ENCODE results near the gene MSRB3.

The MSRB3 gene

DNA sequence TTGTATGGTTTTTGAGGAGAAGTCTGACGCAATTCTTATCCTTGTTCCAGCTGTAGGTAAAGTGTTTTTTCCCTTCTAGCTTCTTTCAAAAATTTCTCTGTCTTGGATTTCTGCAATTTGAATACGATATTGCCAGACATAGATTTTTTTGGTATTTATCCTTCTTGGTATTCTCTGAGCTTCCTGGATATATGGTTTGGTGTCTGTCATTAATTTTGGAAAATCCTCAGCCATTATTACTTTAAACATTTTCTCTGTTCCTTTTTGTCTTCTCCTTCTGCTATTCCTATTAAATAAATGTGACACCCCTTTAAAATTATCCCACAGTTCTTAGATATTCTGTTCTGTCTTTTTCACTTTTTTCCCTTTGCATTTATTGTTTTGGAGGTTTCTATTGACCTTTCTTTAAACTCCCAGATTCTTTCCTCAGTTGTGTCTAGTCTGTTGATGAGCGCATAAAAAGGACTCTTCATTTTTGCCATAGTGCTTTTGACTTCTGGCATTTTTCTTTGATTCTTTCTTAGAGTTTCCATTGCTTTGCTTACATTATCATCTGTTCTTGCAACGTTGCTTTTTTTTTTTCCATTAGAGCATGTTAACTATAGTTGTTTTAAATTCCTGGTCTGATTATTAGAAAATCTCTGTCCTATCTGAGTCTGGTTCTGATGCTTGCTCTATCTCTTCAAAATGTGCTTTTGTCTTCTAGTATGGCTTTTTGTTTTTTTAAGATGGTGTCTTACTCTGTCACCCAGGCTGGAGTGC lies 129.1 kb downstream of the MSRB3 start:
- H3K36me3 ChIP-seq (ENCODE audit: control insufficient read depth in 1 of 2, insufficient read depth in 2 of 2, low read length in 2 of 2), result no peaks in the 10 kb centered on the region
- H3K27me3 ChIP-seq (ENCODE audit: low read depth, low read length), result no peaks in the 10 kb centered on the region
- peaks cover 0 to 2% of the 10 kb centered on the region in 2 donors for H3K9me3 ChIP-seq (ENCODE audit: control insufficient read depth in 1 of 2, low read length in 2 of 2)
- peaks cover 0 to 5% of the 10 kb centered on the region in 2 donors for H3K4me1 ChIP-seq (ENCODE audit: control insufficient read depth in 1 of 2, insufficient read depth in 2 of 2, low read length in 2 of 2)
- H3K27ac ChIP-seq (ENCODE audit: low read length), result no peak overlapping the region
- no peak overlapping the region for H3K4me3 ChIP-seq (ENCODE audit: low read depth in 1 of 2, low read length in 2 of 2)

DNA sequence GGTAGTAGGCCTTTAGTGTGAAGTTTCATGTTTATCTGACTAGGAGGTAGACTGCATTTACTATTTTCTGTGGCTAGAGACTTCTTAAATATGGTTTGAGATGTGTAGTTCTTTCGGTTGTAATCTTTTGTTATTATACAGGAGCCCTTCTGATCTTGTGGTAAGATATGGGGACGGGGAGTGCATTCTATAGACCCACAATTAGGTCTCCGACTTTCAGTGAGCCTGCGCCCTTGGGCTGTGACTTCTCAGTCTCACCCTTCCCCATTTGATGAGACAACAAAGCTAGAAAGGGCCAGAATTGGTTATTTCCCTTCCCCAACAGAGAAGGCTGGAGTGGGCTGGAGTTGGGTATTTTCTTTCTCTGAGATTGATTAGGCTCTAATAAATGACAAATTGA lies 130.0 kb downstream of the MSRB3 start:
- Histone ChIP-seq H3K27ac (ENCODE audit: low read length) (no peak overlapping the region), H3K4me3 (ENCODE audit: low read depth in 1 of 2, low read length in 2 of 2) (no peak overlapping the region), H3K4me1 (ENCODE audit: control insufficient read depth in 1 of 2, insufficient read depth in 2 of 2, low read length in 2 of 2) (peaks cover 0 to 5% of the 10 kb centered on the region in 2 donors), H3K36me3 (ENCODE audit: control insufficient read depth in 1 of 2, insufficient read depth in 2 of 2, low read length in 2 of 2) (no peaks in the 10 kb centered on the region), H3K27me3 (ENCODE audit: low read depth, low read length) (no peaks in the 10 kb centered on the region), H3K9me3 (ENCODE audit: control insufficient read depth in 1 of 2, low read length in 2 of 2) (no peaks in the 10 kb centered on the region)

DNA sequence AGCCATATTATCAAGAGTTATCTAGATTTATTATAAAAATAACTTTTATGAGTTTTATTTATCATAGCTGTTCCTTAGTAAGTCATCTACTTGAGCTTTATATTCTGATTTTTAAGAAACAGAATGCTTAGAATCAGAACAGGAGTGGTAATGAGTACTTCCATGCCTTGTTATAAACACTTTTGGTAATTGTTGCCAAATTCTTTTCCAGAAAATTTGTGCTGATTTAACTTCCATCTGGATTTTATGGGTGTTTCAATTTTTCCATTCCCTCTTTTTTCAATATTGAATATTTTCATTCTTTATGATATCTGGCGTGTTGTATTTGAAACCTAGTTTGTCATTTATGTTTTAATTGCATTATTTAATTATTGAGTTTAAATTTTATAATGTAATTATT lies 131.2 kb downstream of the MSRB3 start:
- Histone ChIP-seq H3K4me3 (ENCODE audit: low read depth in 1 of 2, low read length in 2 of 2) (no peak overlapping the region), H3K27me3 (ENCODE audit: low read depth, low read length) (no peaks in the 10 kb centered on the region), H3K4me1 (ENCODE audit: control insufficient read depth in 1 of 2, insufficient read depth in 2 of 2, low read length in 2 of 2) (peaks cover 0 to 5% of the 10 kb centered on the region in 2 donors), H3K36me3 (ENCODE audit: control insufficient read depth in 1 of 2, insufficient read depth in 2 of 2, low read length in 2 of 2) (no peaks in the 10 kb centered on the region), H3K9me3 (ENCODE audit: control insufficient read depth in 1 of 2, low read length in 2 of 2) (no peaks in the 10 kb centered on the region), H3K27ac (ENCODE audit: low read length) (no peak overlapping the region)

DNA sequence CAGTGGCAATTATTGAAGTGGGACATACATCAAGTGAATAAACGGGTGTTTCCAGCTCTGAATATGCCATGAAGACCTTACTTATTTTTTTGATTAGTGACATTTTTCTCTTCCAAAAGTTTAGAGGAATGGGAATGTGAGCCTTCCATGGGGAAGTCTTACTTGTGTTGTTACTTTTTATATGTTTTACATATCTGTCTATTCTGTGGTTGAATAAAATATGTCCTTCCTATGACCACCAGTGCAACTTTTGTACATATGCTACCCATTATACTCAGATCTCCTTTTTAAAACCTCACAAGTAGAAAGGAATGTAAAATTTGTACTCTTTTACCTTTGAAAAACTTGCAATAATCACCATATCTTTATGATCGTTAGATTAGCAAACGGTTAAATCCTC lies 132.7 kb downstream of the MSRB3 start:
- peaks cover 0 to 5% of the 10 kb centered on the region in 2 donors for H3K4me1 ChIP-seq (ENCODE audit: control insufficient read depth in 1 of 2, insufficient read depth in 2 of 2, low read length in 2 of 2)
- H3K4me3 ChIP-seq (ENCODE audit: low read depth in 1 of 2, low read length in 2 of 2), result no peak overlapping the region
- no peaks in the 10 kb centered on the region for H3K27me3 ChIP-seq (ENCODE audit: low read depth, low read length)
- H3K36me3 ChIP-seq (ENCODE audit: control insufficient read depth in 1 of 2, insufficient read depth in 2 of 2, low read length in 2 of 2), result no peaks in the 10 kb centered on the region
- no peak overlapping the region for H3K27ac ChIP-seq (ENCODE audit: low read length)
- no peaks in the 10 kb centered on the region for H3K9me3 ChIP-seq (ENCODE audit: control insufficient read depth in 1 of 2, low read length in 2 of 2)

DNA sequence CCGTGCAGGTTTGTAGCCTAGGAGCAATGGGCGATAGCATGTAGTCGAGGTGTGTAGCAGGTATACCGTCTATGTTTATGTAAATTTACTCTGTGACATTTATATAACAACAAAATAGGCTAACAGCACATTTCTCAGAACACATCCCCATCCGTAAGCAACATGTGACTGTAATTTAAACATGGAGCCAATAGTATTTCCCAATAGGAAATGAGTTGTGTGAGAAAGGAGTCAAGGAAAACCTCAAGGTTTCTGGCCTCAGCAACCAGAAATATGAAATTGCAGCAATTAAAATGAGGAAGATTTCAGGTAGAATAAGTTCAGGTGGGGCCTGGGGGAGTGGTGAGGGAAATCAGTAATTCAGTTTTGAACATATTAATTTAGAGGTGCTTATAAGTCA lies 136.0 kb downstream of the MSRB3 start:
- Histone ChIP-seq H3K27ac (ENCODE audit: low read length) (no peak overlapping the region), H3K9me3 (ENCODE audit: control insufficient read depth in 1 of 2, low read length in 2 of 2) (no peaks in the 10 kb centered on the region), H3K4me1 (ENCODE audit: control insufficient read depth in 1 of 2, insufficient read depth in 2 of 2, low read length in 2 of 2) (peaks cover 0 to 5% of the 10 kb centered on the region in 2 donors), H3K36me3 (ENCODE audit: control insufficient read depth in 1 of 2, insufficient read depth in 2 of 2, low read length in 2 of 2) (peaks cover 0 to 11% of the 10 kb centered on the region in 2 donors), H3K4me3 (ENCODE audit: low read depth in 1 of 2, low read length in 2 of 2) (no peak overlapping the region), H3K27me3 (ENCODE audit: low read depth, low read length) (no peaks in the 10 kb centered on the region)

DNA sequence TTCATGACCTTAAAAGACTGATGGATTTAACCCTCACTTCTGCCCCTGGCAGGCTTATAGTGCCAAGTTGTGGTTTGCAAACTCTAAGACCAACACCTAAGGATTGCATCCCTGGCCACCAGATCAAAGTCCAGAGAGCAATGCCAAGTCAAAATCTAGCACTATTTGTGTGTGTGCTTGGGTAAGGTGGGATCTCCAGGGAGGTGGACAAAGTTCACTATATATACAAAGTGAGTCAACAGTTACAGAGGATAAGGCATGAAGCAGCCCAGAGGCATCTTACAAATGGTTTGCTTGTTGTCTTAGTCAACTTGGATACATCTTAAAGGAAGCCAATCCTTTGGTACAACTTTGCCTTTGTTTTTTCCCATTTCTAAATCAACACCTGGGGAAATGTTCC lies 137.3 kb downstream of the MSRB3 start:
- H3K4me1 ChIP-seq (ENCODE audit: control insufficient read depth in 1 of 2, insufficient read depth in 2 of 2, low read length in 2 of 2), result no peaks in the 10 kb centered on the region
- peaks cover 0 to 21% of the 10 kb centered on the region in 2 donors for H3K36me3 ChIP-seq (ENCODE audit: control insufficient read depth in 1 of 2, insufficient read depth in 2 of 2, low read length in 2 of 2)
- peaks cover 0 to 4% of the 10 kb centered on the region in 2 donors for H3K9me3 ChIP-seq (ENCODE audit: control insufficient read depth in 1 of 2, low read length in 2 of 2)
- H3K27me3 ChIP-seq (ENCODE audit: low read depth, low read length), result no peaks in the 10 kb centered on the region
- no peak overlapping the region for H3K4me3 ChIP-seq (ENCODE audit: low read depth in 1 of 2, low read length in 2 of 2)
- no peak overlapping the region for H3K27ac ChIP-seq (ENCODE audit: low read length)

DNA sequence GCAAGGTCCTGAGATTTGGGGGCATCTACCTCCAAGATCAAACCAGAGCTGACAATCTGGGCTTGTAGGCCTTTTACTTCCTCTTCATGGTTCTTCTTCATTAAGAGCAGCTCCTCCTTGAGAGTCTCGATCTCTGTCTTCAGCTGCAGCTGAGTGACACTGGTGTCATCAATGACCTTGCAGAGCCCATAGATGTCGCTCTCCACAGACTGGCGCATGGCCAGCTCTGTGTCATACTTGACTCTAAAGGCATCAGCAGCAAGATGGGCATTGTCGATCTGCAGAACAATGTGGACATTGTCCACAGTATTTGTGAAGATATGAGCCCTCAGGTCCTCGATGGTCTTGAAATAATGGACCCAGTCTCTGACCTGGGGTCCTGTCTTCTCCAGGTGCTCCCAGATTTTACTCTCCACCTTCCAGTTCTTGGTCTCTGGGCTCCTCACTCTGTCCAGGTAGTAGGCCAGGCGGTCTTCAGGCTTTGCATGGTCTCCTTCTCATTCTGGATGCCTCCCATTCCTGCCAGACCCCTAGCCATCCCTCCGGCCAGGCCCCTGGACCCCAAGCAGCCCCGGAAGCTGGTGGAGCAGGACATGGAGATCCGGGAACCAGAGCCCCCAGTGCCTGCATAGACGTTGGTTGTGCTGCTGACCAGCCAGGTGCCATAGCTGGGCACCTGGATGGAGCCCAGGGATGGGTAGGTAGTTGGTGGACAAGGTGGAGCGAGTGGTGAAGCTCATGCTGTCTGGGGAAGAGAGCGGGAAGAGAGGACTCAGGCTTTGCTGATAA lies 141.0 kb downstream of the MSRB3 start:
- H3K4me1 ChIP-seq (ENCODE audit: control insufficient read depth in 1 of 2, insufficient read depth in 2 of 2, low read length in 2 of 2), result no peaks in the 10 kb centered on the region
- no peaks in the 10 kb centered on the region for H3K27me3 ChIP-seq (ENCODE audit: low read depth, low read length)
- no peak overlapping the region for H3K27ac ChIP-seq (ENCODE audit: low read length)
- H3K4me3 ChIP-seq (ENCODE audit: low read depth in 1 of 2, low read length in 2 of 2), result peak overlapping the region in 1 of 2 donors; percentile 12
- peaks cover 0 to 22% of the 10 kb centered on the region in 2 donors for H3K9me3 ChIP-seq (ENCODE audit: control insufficient read depth in 1 of 2, low read length in 2 of 2)
- H3K36me3 ChIP-seq (ENCODE audit: control insufficient read depth in 1 of 2, insufficient read depth in 2 of 2, low read length in 2 of 2), result peaks cover 0 to 32% of the 10 kb centered on the region in 2 donors

DNA sequence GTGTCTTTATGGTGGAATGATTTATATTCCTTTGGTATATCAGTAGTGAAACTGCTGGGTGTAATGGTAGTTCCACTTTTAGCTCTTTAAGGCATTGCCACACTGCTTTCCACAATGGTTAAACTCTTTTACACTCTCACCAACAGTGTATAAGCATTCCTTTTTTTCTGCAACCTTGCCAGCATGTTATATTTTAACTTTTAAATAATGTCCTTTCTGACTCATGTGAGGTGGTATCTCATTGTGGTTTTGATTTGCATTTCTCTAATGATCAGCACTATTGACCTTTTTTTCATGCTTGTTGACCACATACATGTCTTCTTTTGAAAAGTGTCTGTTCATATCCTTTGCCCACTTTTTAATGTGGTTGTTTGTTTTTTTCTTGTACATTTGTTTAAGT lies 142.5 kb downstream of the MSRB3 start:
- no peaks in the 10 kb centered on the region for H3K4me1 ChIP-seq (ENCODE audit: control insufficient read depth in 1 of 2, insufficient read depth in 2 of 2, low read length in 2 of 2)
- H3K27me3 ChIP-seq (ENCODE audit: low read depth, low read length), result no peaks in the 10 kb centered on the region
- no peak overlapping the region for H3K4me3 ChIP-seq (ENCODE audit: low read depth in 1 of 2, low read length in 2 of 2)
- peaks cover 0 to 28% of the 10 kb centered on the region in 2 donors for H3K9me3 ChIP-seq (ENCODE audit: control insufficient read depth in 1 of 2, low read length in 2 of 2)
- peaks cover 0 to 32% of the 10 kb centered on the region in 2 donors for H3K36me3 ChIP-seq (ENCODE audit: control insufficient read depth in 1 of 2, insufficient read depth in 2 of 2, low read length in 2 of 2)
- no peak overlapping the region for H3K27ac ChIP-seq (ENCODE audit: low read length)

DNA sequence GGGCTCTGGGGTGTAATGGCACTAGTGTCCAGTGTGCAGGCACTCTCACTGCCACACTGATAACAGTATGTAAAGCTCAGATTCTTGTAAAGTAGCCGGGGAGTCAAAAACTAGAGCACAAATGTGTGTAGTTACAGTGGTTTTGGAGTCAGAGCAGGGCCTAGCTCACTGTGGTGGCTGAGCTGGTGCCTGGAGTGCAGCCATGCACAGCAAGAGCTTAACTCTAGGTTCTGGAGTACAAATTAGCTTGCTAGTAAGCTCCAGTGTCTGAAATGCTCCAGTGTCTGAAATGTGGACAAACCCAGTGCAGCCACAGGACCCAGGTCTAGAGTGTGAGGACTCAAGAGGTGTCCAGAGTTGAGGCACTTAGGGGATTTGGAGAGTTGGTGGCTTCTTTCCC lies 149.2 kb downstream of the MSRB3 start:
- Histone ChIP-seq H3K27me3 (ENCODE audit: low read depth, low read length) (no peaks in the 10 kb centered on the region), H3K4me3 (ENCODE audit: low read depth in 1 of 2, low read length in 2 of 2) (no peak overlapping the region), H3K36me3 (ENCODE audit: control insufficient read depth in 1 of 2, insufficient read depth in 2 of 2, low read length in 2 of 2) (peaks cover 0 to 5% of the 10 kb centered on the region in 2 donors), H3K9me3 (ENCODE audit: control insufficient read depth in 1 of 2, low read length in 2 of 2) (peaks cover 0 to 24% of the 10 kb centered on the region in 2 donors), H3K4me1 (ENCODE audit: control insufficient read depth in 1 of 2, insufficient read depth in 2 of 2, low read length in 2 of 2) (no peaks in the 10 kb centered on the region), H3K27ac (ENCODE audit: low read length) (no peak overlapping the region)

DNA sequence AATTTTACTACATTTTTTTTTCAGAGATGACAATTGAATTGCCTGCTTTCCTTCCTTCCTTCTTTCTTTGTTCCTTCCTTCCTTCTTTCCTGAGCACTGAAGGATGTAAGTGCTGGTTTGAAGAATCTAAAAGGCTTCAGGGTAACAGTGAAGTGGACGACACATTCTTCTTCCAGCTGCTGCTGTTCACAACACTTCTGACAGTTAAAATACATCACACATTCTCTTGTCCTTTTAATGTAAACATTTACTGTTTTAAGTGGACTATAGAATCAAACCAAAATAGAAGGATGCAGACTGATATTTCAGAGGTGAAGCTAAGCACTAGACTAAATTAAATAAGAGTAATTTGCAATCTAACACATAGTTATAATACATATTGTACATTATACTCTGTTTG lies 151.5 kb downstream of the MSRB3 start:
- peaks cover 0 to 5% of the 10 kb centered on the region in 2 donors for H3K36me3 ChIP-seq (ENCODE audit: control insufficient read depth in 1 of 2, insufficient read depth in 2 of 2, low read length in 2 of 2)
- peaks cover 0 to 18% of the 10 kb centered on the region in 2 donors for H3K9me3 ChIP-seq (ENCODE audit: control insufficient read depth in 1 of 2, low read length in 2 of 2)
- no peak overlapping the region for H3K27ac ChIP-seq (ENCODE audit: low read length)
- H3K4me1 ChIP-seq (ENCODE audit: control insufficient read depth in 1 of 2, insufficient read depth in 2 of 2, low read length in 2 of 2), result no peaks in the 10 kb centered on the region
- H3K4me3 ChIP-seq (ENCODE audit: low read depth in 1 of 2, low read length in 2 of 2), result no peak overlapping the region
- H3K27me3 ChIP-seq (ENCODE audit: low read depth, low read length), result no peaks in the 10 kb centered on the region

DNA sequence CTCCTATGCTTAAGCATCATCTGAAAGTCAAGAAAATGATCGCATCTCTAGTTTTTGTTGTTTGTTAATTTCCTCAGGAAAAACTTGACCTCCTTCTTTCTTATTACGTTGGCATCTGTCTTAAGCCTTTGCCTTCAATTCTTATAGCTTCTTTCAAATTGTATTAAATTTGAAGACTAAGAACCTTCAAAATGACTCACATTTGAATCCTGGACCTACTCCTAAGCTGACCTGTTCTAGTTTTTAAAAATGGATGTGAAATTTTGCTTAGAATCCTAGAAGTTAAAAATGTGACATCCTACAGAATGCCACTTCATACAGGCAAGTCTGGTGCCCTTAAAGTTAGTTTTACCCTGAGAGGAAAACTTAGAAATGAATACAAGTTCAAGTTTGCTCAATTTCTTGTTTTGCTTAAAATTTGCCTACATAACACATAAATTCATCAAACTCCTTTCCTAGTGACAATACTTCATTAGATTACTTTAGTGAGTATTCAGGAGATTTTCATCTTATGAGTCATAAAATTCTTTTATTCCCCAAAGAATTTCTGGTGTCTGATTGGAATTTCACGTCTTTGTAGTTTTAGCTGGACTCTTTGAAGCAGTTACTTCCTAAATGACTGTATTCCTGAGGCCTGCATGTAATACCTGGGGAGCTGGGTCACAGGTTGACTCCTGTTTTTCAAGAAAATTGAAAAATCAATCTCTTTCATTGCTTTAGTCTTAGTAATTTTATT lies 152.3 kb downstream of the MSRB3 start:
- H3K4me3 ChIP-seq (ENCODE audit: low read depth in 1 of 2, low read length in 2 of 2), result no peak overlapping the region
- peaks cover 0 to 5% of the 10 kb centered on the region in 2 donors for H3K36me3 ChIP-seq (ENCODE audit: control insufficient read depth in 1 of 2, insufficient read depth in 2 of 2, low read length in 2 of 2)

More for the DNA sequence above, 152.3 kb downstream of the MSRB3 start:
- no peaks in the 10 kb centered on the region for H3K4me1 ChIP-seq (ENCODE audit: control insufficient read depth in 1 of 2, insufficient read depth in 2 of 2, low read length in 2 of 2)
- peaks cover 0 to 14% of the 10 kb centered on the region in 2 donors for H3K9me3 ChIP-seq (ENCODE audit: control insufficient read depth in 1 of 2, low read length in 2 of 2)
- H3K27me3 ChIP-seq (ENCODE audit: low read depth, low read length), result no peaks in the 10 kb centered on the region
- H3K27ac ChIP-seq (ENCODE audit: low read length), result no peak overlapping the region
